K562 (cell line): ENCODE results near the gene ALDH3A2. TPM values are rescaled to one million over a fixed set of nuclear protein-coding genes. Genes with fewer than 3 reads are reported as not detected.

Experiments used
- ATAC-seq: fragments of 200-7000 bp; cut with Tn5 transposase; 3 replicates; pipeline ENCODE4 v1.9.1; 2020; ENCODE audit warnings: moderate library complexity
- BruUV-seq: library from RNA; stranded (reverse); fragments of 400-500 nt; replicated peaks from 2 replicates; lab custom pipeline; 2021; lab: Mats Ljungman, UMichigan
- CTCF ChIA-PET: fragments of 300-600 bp; formaldehyde crosslinking; extraction: SDS; loops from one replicate; lab custom pipeline; 2021; ENCODE audit warnings: low intra/inter-chr PET ratio; lab: Yijun Ruan, JAX
- POLR2A ChIA-PET: fragments of 300-600, 350-650 bp; sonication (Branson Sonifier 250); formaldehyde crosslinking; extraction: SDS; loops from one replicate; lab custom pipeline; 2021; ENCODE audit warnings: antibody characterized with exemption, inconsistent platforms; lab: Yijun Ruan, JAX
- DNase-seq, 4 experiments: peaks; one replicate each; pipeline versions ENCODE4 v3.0.0 to v3.0.0-alpha.2; 2011 to 2018; ENCODE audit warnings: low spot score in 3 of 4, mixed read lengths in 3 of 4; ENCODE audit errors: extremely low read depth in 1 of 4
- FAIRE-seq: peaks from 2 replicates; lab custom pipeline; 2011; peaks lifted over from hg19 to GRCh38; lab: Jason Lieb, UNC
- H2AFZ ChIP-seq: 2 replicates; pipeline ENCODE4 v1.6.0; 2011; ENCODE audit warnings: low read depth, low read length, control low read depth, inconsistent platforms
- H3K27ac ChIP-seq: fragments of 200-600 bp; 3 replicates; pipeline ENCODE4 v1.8.0; 2011; ENCODE audit warnings: low read depth, mild to moderate bottlenecking, control low read depth, inconsistent platforms, low read length, moderate library complexity, mixed read lengths; ENCODE audit errors: extremely low read depth
- H3K27me3 ChIP-seq, 2 experiments: fragments of 300-600 bp in 1 of 2; 2 replicates in 1 of 2; 3 replicates in 1 of 2; pipeline versions ENCODE4 v1.6.0 to v1.8.0; 2011; ENCODE audit warnings: inconsistent platforms in 2 of 2, low read length in 2 of 2, mild to moderate bottlenecking in 1 of 2, mixed read lengths in 1 of 2, moderate library complexity in 1 of 2; ENCODE audit not compliant: control insufficient read depth in 2 of 2, insufficient read depth in 2 of 2
- H3K36me3 ChIP-seq: fragments of 300-600 bp; 3 replicates; pipeline ENCODE4 v1.8.0; 2011; ENCODE audit warnings: mild to moderate bottlenecking, low read length, inconsistent platforms; ENCODE audit not compliant: control insufficient read depth, insufficient read depth
- H3K4me1 ChIP-seq, 2 experiments: fragments of 200-600 bp in 1 of 2; replicated peaks in 1 of 2; 2 replicates in 1 of 2; 3 replicates in 1 of 2; pipeline versions ENCODE4 v1.5.1 to v1.8.0; 2011; ENCODE audit warnings: inconsistent platforms in 2 of 2, low read length in 2 of 2, mild to moderate bottlenecking in 1 of 2, mixed read lengths in 1 of 2, moderate library complexity in 1 of 2; ENCODE audit not compliant: control insufficient read depth in 2 of 2, insufficient read depth in 2 of 2
- H3K4me2 ChIP-seq: 2 replicates; pipeline ENCODE4 v1.6.1; 2011; ENCODE audit warnings: low read length, control low read depth, inconsistent platforms, mixed read lengths; ENCODE audit not compliant: insufficient read depth
- H3K4me3 ChIP-seq: fragments of 200-600 bp; sonication (generic), shearing (Covaris generic); 2 replicates; pipeline ENCODE4 v1.5.1; 2016; ENCODE audit warnings: control low read depth, inconsistent platforms
- H3K79me2 ChIP-seq: fragments of 200-600 bp; 3 replicates; pipeline ENCODE4 v1.8.0; 2011; ENCODE audit warnings: low read length, inconsistent platforms; ENCODE audit not compliant: control insufficient read depth, insufficient read depth
- H3K9ac ChIP-seq, 2 experiments: 2 replicates each; pipeline versions ENCODE4 v1.6.0 to v1.6.1; 2011; ENCODE audit warnings: low read depth in 2 of 2, low read length in 2 of 2, control low read depth in 1 of 2, inconsistent platforms in 1 of 2, mild to moderate bottlenecking in 1 of 2, mixed read lengths in 1 of 2; ENCODE audit not compliant: insufficient read depth in 1 of 2
- H3K9me1 ChIP-seq: one replicate; pipeline ENCODE4 v1.6.0; 2011; ENCODE audit warnings: inconsistent platforms, mild to moderate bottlenecking, low read length, moderate library complexity; ENCODE audit not compliant: control insufficient read depth, insufficient read depth
- H3K9me3 ChIP-seq: replicated peaks from 2 replicates; pipeline ENCODE4 v1.5.1; 2011; ENCODE audit warnings: low read depth, low read length, inconsistent platforms; ENCODE audit not compliant: control insufficient read depth, insufficient read depth
- H4K20me1 ChIP-seq: replicated peaks from 2 replicates; pipeline ENCODE4 v1.6.1; 2011; ENCODE audit warnings: low read length, inconsistent platforms, mixed read lengths; ENCODE audit not compliant: control insufficient read depth, insufficient read depth
- ATF7 ChIP-seq: fragments of 450-650 bp; IDR thresholded peaks from 2 replicates; pipeline ENCODE4 v1.7.1; 2014; ENCODE audit warnings: mild to moderate bottlenecking, moderate library complexity
- MNT ChIP-seq, 2 experiments: fragments of 450-650 bp; conservative IDR thresholded peaks; 2 replicates each; pipeline ENCODE4 v1.6.1; 2017; ENCODE audit warnings: mild to moderate bottlenecking in 2 of 2, moderate library complexity in 2 of 2
- MTA2 ChIP-seq: fragments of 450-650 bp; IDR thresholded peaks from 2 replicates; pipeline ENCODE4 v1.6.1; 2016; ENCODE audit warnings: low read depth
- NR2C1 ChIP-seq, 2 experiments: fragments of 450-650 bp; IDR thresholded peaks; 2 replicates each; pipeline ENCODE4 v1.6.1; 2017; ENCODE audit warnings: mild to moderate bottlenecking in 2 of 2, antibody characterized with exemption in 1 of 2, inconsistent platforms in 1 of 2, missing compliant biosample characterization in 1 of 2, missing genetic modification characterization in 1 of 2
- THRAP3 ChIP-seq: fragments of 450-650 bp; IDR thresholded peaks from 2 replicates; pipeline ENCODE4 v1.6.1; 2016; ENCODE audit warnings: mild to moderate bottlenecking, inconsistent platforms, borderline replicate concordance
- WGBS: fragments of 100-300 bp; shearing (Covaris generic); methylation state at CpG from one replicate; pipeline ENCODE4 v1.1.6; 2016; ENCODE audit warnings: low coverage, mixed read lengths; ENCODE audit not compliant: insufficient coverage; ENCODE audit errors: missing lambda C conversion rate; 5-methylcytosine and 5-hydroxymethylcytosine counted together
- in situ Hi-C: fragments of 300-500 bp; cut with MboI; formaldehyde crosslinking; loops from 4 replicates; pipeline ENCODE4 v1.15.0; 2018; ENCODE audit warnings: inconsistent platforms, mixed read lengths
- intact Hi-C: fragments of 100-400 bp; cut with micrococcal nuclease; formaldehyde crosslinking; loops from 2 replicates; pipeline ENCODE4 v1.14.2; 2022
- polyA plus RNA-seq, 8 experiments: library from polyadenylated mRNA; depleted of rRNA in 4 of 8; stranded (reverse) in 5 of 8; unstranded in 3 of 8; fragments of >200 nt; fragmentation: Nextera tagmentation in 2 of 8; fragmentation: Illumina TruSeq in 1 of 8; extraction: Ambion mirVana in 2 of 8; extraction: Trizol in 1 of 8; gene quantifications; 2 replicates each; pipeline versions ENCODE4 v1.2.1 to v1.2.3, GENCODE V29; 2011 to 2014; ENCODE audit warnings: inconsistent platforms in 1 of 8, missing spikeins in 1 of 8
- total RNA-seq, 7 experiments: library from RNA; depleted of rRNA in 6 of 7; stranded (reverse); fragments of >200 nt in 6 of 7; fragmentation: Illumina TruSeq in 2 of 7; extraction: Trizol in 2 of 7; gene quantifications; 2 replicates each; pipeline versions ENCODE4 v1.2.1 to v1.2.3, GENCODE V29; 2011 to 2021; ENCODE audit warnings: low replicate concordance in 1 of 7
- TF ChIP-seq, protein P1 (sequence below): sonication (generic); formaldehyde crosslinking; IDR thresholded peaks from 2 replicates; pipeline ENCODE4 v1.8.0; 2022; ENCODE audit warnings: missing genetic modification reagents, mild to moderate bottlenecking, borderline replicate concordance

Gene ALDH3A2
- total and polyA plus RNA-seq, 9 of the 15 experiments (the other 6 are each of a cell fraction or from before 2014, with no cell fraction given), result 0.01 to 0.78 (median 0.12) TPM; not detected in 5

DNA sequence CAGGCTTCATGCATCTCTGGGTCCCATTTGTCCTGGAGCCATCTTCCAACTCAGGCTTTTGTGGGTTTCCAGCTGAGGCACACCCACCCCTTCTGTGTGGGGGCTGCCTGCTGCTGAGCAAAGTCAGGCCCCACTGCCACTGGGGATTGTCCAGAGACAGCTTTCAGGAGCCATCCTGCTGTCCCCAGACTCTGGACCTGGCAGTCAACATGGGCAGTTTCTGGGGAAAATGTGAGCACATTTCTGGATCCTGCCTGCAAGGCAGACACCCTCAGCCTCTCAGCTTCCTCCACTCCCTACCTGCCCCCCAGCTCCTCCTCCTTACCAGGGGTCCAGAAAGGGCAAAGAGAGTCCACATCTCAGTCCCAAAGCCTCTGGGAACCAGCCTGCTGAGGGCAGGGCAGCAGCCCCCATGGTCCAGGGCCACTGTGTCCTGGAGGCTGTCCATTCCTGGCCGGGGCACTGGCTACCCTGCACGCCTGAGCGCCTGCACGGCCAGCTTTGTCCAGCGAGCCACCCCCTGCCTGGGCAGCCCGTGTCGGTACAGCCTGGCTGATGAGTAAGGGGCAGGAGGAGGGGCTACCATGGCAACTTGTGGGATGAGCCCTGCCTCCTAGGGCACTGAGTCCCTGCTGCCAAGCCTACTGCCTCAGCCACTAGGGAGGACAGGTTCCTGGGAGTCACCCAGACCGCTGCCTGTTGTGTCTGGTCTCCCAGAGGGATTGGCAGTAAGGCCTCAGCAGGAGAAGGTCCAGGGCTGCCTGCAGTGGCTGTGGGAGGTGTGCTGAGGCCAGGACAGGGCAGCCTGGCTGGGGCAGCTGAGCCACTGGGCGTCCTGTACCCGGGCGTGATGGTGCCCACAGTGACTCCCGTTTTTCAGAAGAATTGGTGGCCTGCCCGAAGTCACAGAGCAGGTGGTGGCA is 67.8 kb downstream of the ALDH3A2 start, which contains the start of gene SLC47A2 (continued):
- TF ChIP-seq, protein P1, sequence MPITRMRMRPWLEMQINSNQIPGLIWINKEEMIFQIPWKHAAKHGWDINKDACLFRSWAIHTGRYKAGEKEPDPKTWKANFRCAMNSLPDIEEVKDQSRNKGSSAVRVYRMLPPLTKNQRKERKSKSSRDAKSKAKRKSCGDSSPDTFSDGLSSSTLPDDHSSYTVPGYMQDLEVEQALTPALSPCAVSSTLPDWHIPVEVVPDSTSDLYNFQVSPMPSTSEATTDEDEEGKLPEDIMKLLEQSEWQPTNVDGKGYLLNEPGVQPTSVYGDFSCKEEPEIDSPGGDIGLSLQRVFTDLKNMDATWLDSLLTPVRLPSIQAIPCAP (CRISPR knock-in tag), result no peak
- TF ChIP-seq NR2C1 (IDR thresholded peaks at IDR 0.05) (no peak), NR2C1 (tag; IDR thresholded peaks at IDR 0.05) (no peak)

- ChIA-PET POLR2A (interaction anchor here (0.6 kb wide), 1 partner anchor 357 kb away, joined by 4 read pairs; no protein-coding TSS in a partner anchor), CTCF (no interaction called here)
- H3K4me1 ChIP-seq, result peaks cover 0 to 6% of the 10 kb centered on the region in 2 experiments; a peak in 2 of 5 replicates
- DNase-seq (no peak), FAIRE-seq (no peak)
- peaks cover 0 to 51% of the 10 kb centered on the region in 2 experiments; a peak in 2 of 5 replicates for H3K27me3 ChIP-seq
- in situ Hi-C loops (no loop called here), intact Hi-C loops (no loop called here)
- no peaks in the 10 kb centered on the region for H4K20me1 ChIP-seq
- no peak overlapping the region for H3K27ac ChIP-seq
- no peaks in the 10 kb centered on the region for H3K79me2 ChIP-seq
- no peak overlapping the region for H3K9ac ChIP-seq
- H3K9me3 ChIP-seq, result no peaks in the 10 kb centered on the region
- no peaks in the 10 kb centered on the region for H3K36me3 ChIP-seq
- no TSS peak for BruUV-seq
- H3K9me1 ChIP-seq, result no peaks in the 10 kb centered on the region
- TF ChIP-seq ATF7 (no peak), MTA2 (no peak), THRAP3 (no peak), MNT (conservative IDR thresholded peaks at IDR 0.05) (no peak)
- TF ChIP-seq, all 486 proteins: peak for 0
- WGBS, result 2% methylated on average over 6 of the region's 7 CpGs
- Histone ChIP-seq H3K4me3 (no peak overlapping the region), H2AFZ (no peak overlapping the region), H3K4me2 (no peak overlapping the region)
- ATAC-seq, result no peak
Measured at GRCh38 chr17:19717031-19717360, 68.4 kb downstream of the ALDH3A2 start.
